ENCODE results near the gene SORCS1. TPM values are rescaled to one million over a fixed set of nuclear protein-coding genes. Genes with fewer than 3 reads are reported as not detected.

Gene SORCS1
- polyA plus RNA-seq, 1 donor (not counting 4 experiments of a cell fraction or from before 2014, with no cell fraction given) = not detected

GRCh38 chr10:106775127-106775526, 389.4 kb downstream of the SORCS1 start:
- no peak overlapping the region for H3K4me3 ChIP-seq (ENCODE audit: control insufficient read depth in 2 of 3, extremely low read depth in 1 of 3, insufficient read depth in 2 of 3, low read depth in 1 of 3, low read length in 3 of 3)
- H3K36me3 ChIP-seq (ENCODE audit: control insufficient read depth in 2 of 2, extremely low read depth in 1 of 2, insufficient read depth in 2 of 2, low read length in 2 of 2) = no peaks in the 10 kb centered on the region
- no peaks in the 10 kb centered on the region for H3K9me1 ChIP-seq (ENCODE audit: control insufficient read depth, extremely low read depth, insufficient read depth, low read length)
- no peak overlapping the region for H2AFZ ChIP-seq (ENCODE audit: control insufficient read depth, low read length)
- dilution Hi-C loops (cut with MboI; ENCODE audit: extremely low pct_ligation_motif_present, low sequenced_read_pairs) = no loop called here
- DNase-seq (ENCODE audit: low read depth, low spot score) (no peak), FAIRE-seq (no peak)
- no peaks in the 10 kb centered on the region for H3K27me3 ChIP-seq (ENCODE audit: control insufficient read depth, extremely low read depth, insufficient read depth, low read length)
- H3K4me1 ChIP-seq (ENCODE audit: control insufficient read depth, extremely low read depth, insufficient read depth, low read length) = no peaks in the 10 kb centered on the region
- H3K9me3 ChIP-seq (ENCODE audit: control insufficient read depth, low read depth, low read length) = no peaks in the 10 kb centered on the region
- no peak overlapping the region for H3K4me2 ChIP-seq (ENCODE audit: control insufficient read depth, extremely low read depth, insufficient read depth, low read depth, low read length)
- TF ChIP-seq EZH2 (IDR thresholded peaks at IDR 0.05; ENCODE audit: low read length) (no peak), CTCF (optimal IDR thresholded peaks at IDR 0.05 in 1 of 3, IDR thresholded peaks at IDR 0.05 in 1 of 3, conservative IDR thresholded peaks at IDR 0.05 in 1 of 3; ENCODE audit: extremely low read depth in 1 of 3, insufficient read depth in 2 of 3, low read length in 3 of 3) (no peak)
- H3K79me2 ChIP-seq (ENCODE audit: control insufficient read depth, insufficient read depth, low read length) = no peaks in the 10 kb centered on the region
- H3K9ac ChIP-seq (ENCODE audit: control insufficient read depth, extremely low read depth, insufficient read depth, low read length) = no peak overlapping the region
- H4K20me1 ChIP-seq (ENCODE audit: control insufficient read depth, extremely low read depth, insufficient read depth, low read length) = no peaks in the 10 kb centered on the region
- H3K27ac ChIP-seq (ENCODE audit: control insufficient read depth, insufficient read depth, low read length) = no peak overlapping the region

GRCh38 chr10:106772957-106773356, 391.5 kb downstream of the SORCS1 start:
- no peak for FAIRE-seq
- no peak overlapping the region for H3K9ac ChIP-seq (ENCODE audit: control insufficient read depth, extremely low read depth, insufficient read depth, low read length)

More at GRCh38 chr10:106772957-106773356, 391.5 kb downstream of the SORCS1 start:
- no peaks in the 10 kb centered on the region for H4K20me1 ChIP-seq (ENCODE audit: control insufficient read depth, extremely low read depth, insufficient read depth, low read length)
- H3K9me1 ChIP-seq (ENCODE audit: control insufficient read depth, extremely low read depth, insufficient read depth, low read length) = no peaks in the 10 kb centered on the region
- no peaks in the 10 kb centered on the region for H3K4me1 ChIP-seq (ENCODE audit: control insufficient read depth, extremely low read depth, insufficient read depth, low read length)
- dilution Hi-C loops (cut with MboI; ENCODE audit: extremely low pct_ligation_motif_present, low sequenced_read_pairs) = no loop called here
- TF ChIP-seq CTCF (optimal IDR thresholded peaks at IDR 0.05 in 1 of 3, IDR thresholded peaks at IDR 0.05 in 1 of 3, conservative IDR thresholded peaks at IDR 0.05 in 1 of 3; ENCODE audit: extremely low read depth in 1 of 3, insufficient read depth in 2 of 3, low read length in 3 of 3) (no peak), EZH2 (IDR thresholded peaks at IDR 0.05; ENCODE audit: low read length) (no peak)
- H3K36me3 ChIP-seq (ENCODE audit: control insufficient read depth in 2 of 2, extremely low read depth in 1 of 2, insufficient read depth in 2 of 2, low read length in 2 of 2) = no peaks in the 10 kb centered on the region
- H3K4me3 ChIP-seq (ENCODE audit: control insufficient read depth in 2 of 3, extremely low read depth in 1 of 3, insufficient read depth in 2 of 3, low read depth in 1 of 3, low read length in 3 of 3) = no peak overlapping the region
- H3K4me2 ChIP-seq (ENCODE audit: control insufficient read depth, extremely low read depth, insufficient read depth, low read depth, low read length) = no peak overlapping the region
- H3K27me3 ChIP-seq (ENCODE audit: control insufficient read depth, extremely low read depth, insufficient read depth, low read length) = no peaks in the 10 kb centered on the region
- DNase-seq (ENCODE audit: low read depth, low spot score) = no peak
- no peaks in the 10 kb centered on the region for H3K79me2 ChIP-seq (ENCODE audit: control insufficient read depth, insufficient read depth, low read length)
- no peaks in the 10 kb centered on the region for H3K9me3 ChIP-seq (ENCODE audit: control insufficient read depth, low read depth, low read length)
- no peak overlapping the region for H3K27ac ChIP-seq (ENCODE audit: control insufficient read depth, insufficient read depth, low read length)
- H2AFZ ChIP-seq (ENCODE audit: control insufficient read depth, low read length) = no peak overlapping the region

All from keratinocyte (primary cell).